Naive thymus-derived CD4-positive, alpha-beta T cell (primary cell): ENCODE measurements around the gene TMUB2. TPM values are rescaled to one million over a fixed set of nuclear protein-coding genes. Genes with fewer than 3 reads are reported as not detected.

Experiments used
- ATAC-seq: fragments of 150-1000 bp; cut with Tn5 transposase; 2 replicates; pipeline ENCODE4 v1.10.0; 2021; ENCODE audit warnings: mild to moderate bottlenecking, moderate library complexity
- CTCF ChIA-PET: fragments of 350-600 bp; sonication (Branson Sonifier 250); formaldehyde crosslinking; loops from one replicate; lab custom pipeline; 2021; ENCODE audit warnings: antibody characterized with exemption; lab: Charles Lee
- POLR2A ChIA-PET: fragments of 350-600 bp; sonication (Branson Sonifier 250); formaldehyde crosslinking; loops from one replicate; lab custom pipeline; 2021; ENCODE audit warnings: antibody characterized with exemption, inconsistent platforms; lab: Charles Lee
- DNase-seq, 9 donors: peaks; one replicate each; pipeline versions ENCODE4 v3.0.0 to v3.0.0-alpha.2; 2020 to 2022; ENCODE audit warnings: mixed read lengths in 1 of 9
- H3K27ac ChIP-seq: one replicate; pipeline ENCODE4 v1.7.0; 2013; ENCODE audit warnings: mild to moderate bottlenecking, low read depth, low read length, moderate library complexity
- H3K27me3 ChIP-seq, 2 donors: one replicate each; pipeline ENCODE4 v1.7.0; 2013; ENCODE audit warnings: low read length in 2 of 2, mild to moderate bottlenecking in 2 of 2, moderate library complexity in 2 of 2; ENCODE audit not compliant: control insufficient read depth in 2 of 2, insufficient read depth in 2 of 2
- H3K36me3 ChIP-seq, 3 experiments: 1 replicate in 2 of 3; 2 replicates in 1 of 3; pipeline ENCODE4 v1.7.0; 2013; ENCODE audit warnings: low read length in 3 of 3, mild to moderate bottlenecking in 3 of 3, moderate library complexity in 1 of 3; ENCODE audit not compliant: insufficient read depth in 3 of 3, control insufficient read depth in 2 of 3
- H3K4me1 ChIP-seq, 2 donors: one replicate each; pipeline ENCODE4 v1.7.0; 2013; ENCODE audit warnings: low read length in 2 of 2, mild to moderate bottlenecking in 2 of 2, moderate library complexity in 1 of 2; ENCODE audit not compliant: control insufficient read depth in 2 of 2, insufficient read depth in 2 of 2
- H3K4me3 ChIP-seq: 2 replicates; pipeline ENCODE4 v1.7.0; 2013; ENCODE audit warnings: mild to moderate bottlenecking, low read length
- H3K9me3 ChIP-seq, 3 experiments: 1 replicate in 2 of 3; 2 replicates in 1 of 3; pipeline ENCODE4 v1.7.0; 2013; ENCODE audit warnings: low read length in 3 of 3; ENCODE audit not compliant: control insufficient read depth in 2 of 3
- H3K27ac Mint-ChIP-seq, 9 donors: one replicate each; pipeline ENCODE4 v1.8.0; 2020 to 2022; ENCODE audit warnings: mixed read lengths in 9 of 9, mild to moderate bottlenecking in 8 of 9, moderate library complexity in 5 of 9, inconsistent platforms in 2 of 9
- H3K27me3 Mint-ChIP-seq, 5 donors: one replicate each; pipeline ENCODE4 v1.8.0; 2021 to 2022; ENCODE audit warnings: mixed read lengths in 5 of 5, mild to moderate bottlenecking in 1 of 5
- H3K36me3 Mint-ChIP-seq, 5 donors: one replicate each; pipeline ENCODE4 v1.8.0; 2020 to 2022; ENCODE audit warnings: mixed read lengths in 5 of 5, mild to moderate bottlenecking in 3 of 5, inconsistent platforms in 1 of 5
- H3K4me1 Mint-ChIP-seq, 7 donors: one replicate each; pipeline ENCODE4 v1.8.0; 2020 to 2022; ENCODE audit warnings: mixed read lengths in 7 of 7, mild to moderate bottlenecking in 3 of 7, inconsistent platforms in 1 of 7
- H3K4me3 Mint-ChIP-seq, 10 donors: one replicate each; pipeline ENCODE4 v1.8.0; 2020 to 2022; ENCODE audit warnings: mild to moderate bottlenecking in 10 of 10, mixed read lengths in 10 of 10, moderate library complexity in 6 of 10, inconsistent platforms in 2 of 10
- H3K9me3 Mint-ChIP-seq, 11 donors: one replicate each; pipeline ENCODE4 v1.8.0; 2020 to 2022; ENCODE audit warnings: mixed read lengths in 11 of 11, mild to moderate bottlenecking in 4 of 11, inconsistent platforms in 1 of 11, moderate library complexity in 1 of 11
- intact Hi-C, 2 donors: fragments of 100-400 bp; cut with micrococcal nuclease; formaldehyde crosslinking; loops; one replicate each; pipeline ENCODE4 v1.15.1; 2023
- polyA plus RNA-seq, 2 donors: library from polyadenylated mRNA; unstranded; fragments of 300-500 nt; fragmentation: Illumina TruSeq; gene quantifications; one replicate each; pipeline ENCODE4 v1.2.3, GENCODE V29; 2021
- total RNA-seq, 6 experiments: library from RNA in 5 of 6; stranded (reverse) in 5 of 6; gene quantifications; 1 replicate in 5 of 6; 2 replicates in 1 of 6; pipeline ENCODE4 v1.2.3 and lab custom pipeline; 2021 to 2026

The TMUB2 gene
- total and polyA plus RNA-seq, 7 experiments from 2014 or later = 21.8 to 56.0 (median 39.3) TPM

- intact Hi-C loops = loop anchor here (2.0 to 10.0 kb wide), 7 partner anchors 121 to 961 kb away; partner anchors contain the start of genes TMEM101 (in 2 of the 2), GPATCH8 (in 1 of the 2), HEXIM1 (in 1 of the 2) and LSM12 (in 1 of the 2)
- H3K36me3 Mint-ChIP-seq = peaks cover 0 to 10% (median 0%) of the 10 kb centered on the region in 5 donors
- H3K4me1 Mint-ChIP-seq = peaks cover 36 to 60% (median 44%) of the 10 kb centered on the region in 7 donors
- POLR2A ChIA-PET = interaction anchor here (0.6 to 8.2 kb wide), 16 partner anchors 8 to 826 kb away, joined by 3 to 128 read pairs (median 8); partner anchors contain the start of genes ATXN7L3, HDAC5, HROB and RUNDC3A
- H3K9me3 Mint-ChIP-seq = no peaks in the 10 kb centered on the region
- peak overlapping the region; percentile 99 for H3K27ac ChIP-seq
- peak; percentile 64 for ATAC-seq
- no peaks in the 10 kb centered on the region for H3K27me3 Mint-ChIP-seq
- H3K27me3 ChIP-seq = no peaks in the 10 kb centered on the region
- CTCF ChIA-PET = interaction anchor here (0.9 to 3.3 kb wide), 6 partner anchors 23 to 163 kb away, joined by 3 to 25 read pairs (median 4); partner anchors contain the start of genes GRN and HDAC5
- H3K27ac Mint-ChIP-seq = peak overlapping the region; percentile 97 to 100 (median 100)
- H3K9me3 ChIP-seq = no peaks in the 10 kb centered on the region
- H3K4me3 Mint-ChIP-seq = peak overlapping the region; percentile 94 to 100 (median 98)
- DNase-seq = peak in 3 of 9 donors; percentile 21 to 33 (median 27)
- peaks cover 23 to 35% of the 10 kb centered on the region in 2 donors for H3K4me1 ChIP-seq
- peak overlapping the region; percentile 100 for H3K4me3 ChIP-seq
- peaks cover 0 to 46% (median 0%) of the 10 kb centered on the region in 3 experiments for H3K36me3 ChIP-seq
Observed at GRCh38 chr17:44187131-44187899, 543 bp downstream of the TMUB2 start.

DNA sequence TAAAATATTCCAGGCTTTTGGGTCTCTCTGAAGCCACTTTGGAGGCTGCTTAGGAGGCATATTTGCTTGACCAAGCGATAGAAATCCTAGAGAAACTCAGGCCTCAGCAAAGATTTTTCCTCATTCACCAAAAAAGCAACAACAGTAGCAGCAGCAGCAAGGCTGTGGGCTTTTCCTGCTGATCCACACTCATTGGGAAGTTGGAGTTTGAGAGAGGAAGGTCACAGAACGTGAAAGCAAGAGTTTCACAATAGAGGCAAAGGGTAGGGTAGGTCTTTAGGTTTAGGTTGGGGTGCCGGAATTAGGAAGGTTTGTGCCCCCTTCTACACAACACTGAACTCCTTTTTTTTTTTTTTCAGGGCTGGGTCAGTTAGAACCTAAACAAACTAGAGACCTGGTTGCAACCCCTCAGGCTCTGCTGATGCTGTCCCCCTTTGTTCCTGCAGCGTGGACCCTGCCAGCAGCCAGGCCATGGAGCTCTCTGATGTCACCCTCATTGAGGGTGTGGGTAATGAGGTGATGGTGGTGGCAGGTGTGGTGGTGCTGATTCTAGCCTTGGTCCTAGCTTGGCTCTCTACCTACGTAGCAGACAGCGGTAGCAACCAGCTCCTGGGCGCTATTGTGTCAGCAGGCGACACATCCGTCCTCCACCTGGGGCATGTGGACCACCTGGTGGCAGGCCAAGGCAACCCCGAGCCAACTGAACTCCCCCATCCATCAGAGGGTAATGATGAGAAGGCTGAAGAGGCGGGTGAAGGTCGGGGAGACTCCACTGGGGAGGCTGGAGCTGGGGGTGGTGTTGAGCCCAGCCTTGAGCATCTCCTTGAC is 2.0 kb downstream of the TMUB2 start:
- H3K27ac Mint-ChIP-seq = peak overlapping the region; percentile 59 to 100 (median 98)
- Histone ChIP-seq H3K4me1 (peaks cover 23 to 34% of the 10 kb centered on the region in 2 donors), H3K27me3 (no peaks in the 10 kb centered on the region), H3K36me3 (peaks cover 0 to 48% (median 6%) of the 10 kb centered on the region in 3 experiments), H3K27ac (peak overlapping the region; percentile 99), H3K9me3 (no peaks in the 10 kb centered on the region), H3K4me3 (no peak overlapping the region)
- H3K9me3 Mint-ChIP-seq = no peaks in the 10 kb centered on the region
- H3K27me3 Mint-ChIP-seq = no peaks in the 10 kb centered on the region
- ChIA-PET CTCF (interaction anchor here (0.6 to 1.8 kb wide), 7 partner anchors 9 to 142 kb away, joined by 3 to 9 read pairs (median 3); partner anchors contain the start of gene HDAC5), POLR2A (interaction anchor here (0.6 to 8.2 kb wide), 5 partner anchors 12 to 138 kb away, joined by 3 to 128 read pairs (median 4); partner anchors contain the start of genes ATXN7L3 and UBTF)
- no peak for ATAC-seq
- intact Hi-C loops = loop anchor here (5.0 to 10.0 kb wide), 3 partner anchors 174 to 821 kb away; partner anchors contain the start of genes GPATCH8 (in 1 of the 2) and TMEM101 (in 1 of the 2)
- H3K4me3 Mint-ChIP-seq = peak overlapping the region in 9 of 10 donors; percentile 29 to 99 (median 98)
- peaks cover 0 to 10% (median 0%) of the 10 kb centered on the region in 5 donors for H3K36me3 Mint-ChIP-seq
- no peak for DNase-seq
- H3K4me1 Mint-ChIP-seq = peaks cover 36 to 51% (median 42%) of the 10 kb centered on the region in 7 donors

GRCh38 chr17:44190481-44190880 is 3.7 kb downstream of the TMUB2 start:
- Mint-ChIP-seq H3K27me3 (no peaks in the 10 kb centered on the region), H3K9me3 (no peaks in the 10 kb centered on the region), H3K4me1 (peaks cover 24 to 36% (median 27%) of the 10 kb centered on the region in 7 donors), H3K36me3 (peaks cover 0 to 14% (median 0%) of the 10 kb centered on the region in 5 donors), H3K27ac (peak overlapping the region in 8 of 9 donors; percentile 12 to 79 (median 55)), H3K4me3 (peak overlapping the region in 6 of 10 donors; percentile 3 to 54 (median 32))
- ATAC-seq = no peak
- Histone ChIP-seq H3K4me1 (peaks cover 14 to 17% of the 10 kb centered on the region in 2 donors), H3K27me3 (no peaks in the 10 kb centered on the region), H3K4me3 (no peak overlapping the region), H3K9me3 (no peaks in the 10 kb centered on the region), H3K36me3 (peaks cover 0 to 64% (median 14%) of the 10 kb centered on the region in 3 experiments), H3K27ac (no peak overlapping the region)
- CTCF ChIA-PET = no interaction called here
- POLR2A ChIA-PET = interaction anchor here (1.9 to 8.2 kb wide), 2 partner anchors 10 to 137 kb away, joined by 4 to 128 read pairs; partner anchors contain the start of gene ATXN7L3
- intact Hi-C loops = no loop called here
- DNase-seq = no peak

GRCh38 chr17:44191369-44191768 is 4.6 kb downstream of the TMUB2 start:
- H3K9me3 Mint-ChIP-seq = no peaks in the 10 kb centered on the region
- H3K4me1 Mint-ChIP-seq = peaks cover 22 to 34% (median 25%) of the 10 kb centered on the region in 7 donors
- no peaks in the 10 kb centered on the region for H3K27me3 ChIP-seq
- H3K4me3 ChIP-seq = no peak overlapping the region
- H3K36me3 Mint-ChIP-seq = peaks cover 0 to 18% (median 0%) of the 10 kb centered on the region in 5 donors
- CTCF ChIA-PET = no interaction called here
- DNase-seq = no peak
- peak overlapping the region in 6 of 9 donors; percentile 33 to 62 (median 44) for H3K27ac Mint-ChIP-seq
- no peaks in the 10 kb centered on the region for H3K27me3 Mint-ChIP-seq
- peaks cover 0 to 69% (median 18%) of the 10 kb centered on the region in 3 experiments for H3K36me3 ChIP-seq
- no peak for ATAC-seq
- POLR2A ChIA-PET = interaction anchor here (0.6 kb wide), 1 partner anchor 37 kb away, joined by 3 read pairs; no protein-coding TSS in a partner anchor
- H3K9me3 ChIP-seq = no peaks in the 10 kb centered on the region
- intact Hi-C loops = no loop called here
- no peak overlapping the region for H3K27ac ChIP-seq
- peaks cover 10 to 12% of the 10 kb centered on the region in 2 donors for H3K4me1 ChIP-seq
- peak overlapping the region in 2 of 10 donors; percentile 13 to 45 for H3K4me3 Mint-ChIP-seq

DNA sequence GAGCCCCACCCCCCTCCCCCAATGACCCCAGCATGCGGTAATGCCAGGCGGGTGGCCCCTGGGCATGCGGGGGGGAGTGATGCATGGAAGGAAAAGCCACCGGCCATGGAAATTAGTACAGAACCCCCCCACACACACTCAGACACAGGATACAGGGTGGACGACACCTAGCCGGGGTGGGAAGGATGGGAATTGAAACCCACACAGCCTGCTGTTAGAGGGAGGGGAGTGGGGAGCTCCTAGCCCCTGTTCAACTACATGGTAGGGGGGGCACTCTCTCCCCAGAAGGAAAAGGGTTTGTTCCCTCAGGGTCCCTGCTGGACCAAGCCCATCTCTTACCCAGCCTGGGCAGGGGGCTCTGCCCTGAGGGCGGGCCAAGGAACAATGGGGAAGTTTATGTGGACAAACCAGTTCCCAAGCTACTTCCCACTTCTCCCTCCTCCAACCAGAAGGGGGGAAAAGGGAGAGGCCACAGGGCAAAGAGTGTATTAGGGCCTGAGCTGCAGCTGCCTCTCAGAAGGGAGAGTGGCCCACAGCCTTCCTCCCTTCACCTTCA is 5.2 kb downstream of the TMUB2 start:
- Histone ChIP-seq H3K4me3 (no peak overlapping the region), H3K9me3 (no peaks in the 10 kb centered on the region), H3K27me3 (no peaks in the 10 kb centered on the region), H3K4me1 (peaks cover 10 to 17% of the 10 kb centered on the region in 2 donors), H3K36me3 (peaks cover 0 to 70% (median 18%) of the 10 kb centered on the region in 3 experiments), H3K27ac (no peak overlapping the region)
- ChIA-PET POLR2A (interaction anchor here (0.6 kb wide), 1 partner anchor 37 kb away, joined by 3 read pairs; no protein-coding TSS in a partner anchor), CTCF (no interaction called here)
- no peaks in the 10 kb centered on the region for H3K9me3 Mint-ChIP-seq
- no peak overlapping the region for H3K4me3 Mint-ChIP-seq
- H3K36me3 Mint-ChIP-seq = peaks cover 0 to 21% (median 4%) of the 10 kb centered on the region in 5 donors
- H3K4me1 Mint-ChIP-seq = peaks cover 21 to 31% (median 27%) of the 10 kb centered on the region in 7 donors
- H3K27me3 Mint-ChIP-seq = no peaks in the 10 kb centered on the region
- intact Hi-C loops = no loop called here
- H3K27ac Mint-ChIP-seq = peak overlapping the region in 1 of 9 donors; percentile 31
- ATAC-seq = no peak
- DNase-seq = no peak
